IMR-90 (cell line): ENCODE measurements around the gene TSHZ3. TPM values are rescaled to one million over a fixed set of nuclear protein-coding genes. Genes with fewer than 3 reads are reported as not detected.

Source experiments
- ATAC-seq: fragments of 200-7000 bp; cut with Tn5 transposase; 2 replicates; pipeline ENCODE4 v1.9.1; 2020; ENCODE audit warnings: low read depth, mild to moderate bottlenecking, moderate library complexity
- BruUV-seq: library from RNA; stranded (reverse); fragments of 400-500 nt; replicated peaks from 2 replicates; lab custom pipeline; 2021; lab: Mats Ljungman, UMichigan
- CTCF ChIA-PET: fragments of 300-600 bp; formaldehyde crosslinking; extraction: SDS; loops from one replicate; lab custom pipeline; 2021; ENCODE audit warnings: antibody characterized with exemption; lab: Yijun Ruan, JAX
- POLR2A ChIA-PET: fragments of 300-600 bp; sonication (Branson Sonifier 250); formaldehyde crosslinking; loops from one replicate; lab custom pipeline; 2022; ENCODE audit warnings: antibody characterized with exemption; ENCODE audit not compliant: unreplicated experiment; lab: Charles Lee
- DNase-seq: peaks from one replicate; pipeline ENCODE4 v3.0.0; 2013
- H2AFZ ChIP-seq: replicated peaks from 2 replicates; pipeline ENCODE3; 2013; ENCODE audit warnings: low read length, mild to moderate bottlenecking; ENCODE audit not compliant: poor library complexity
- H2AK5ac ChIP-seq: 2 replicates; pipeline ENCODE4 v1.6.1; 2013; ENCODE audit warnings: low read depth, low read length, inconsistent platforms
- H2AK9ac ChIP-seq: replicated peaks from 2 replicates; pipeline ENCODE3; 2013; ENCODE audit warnings: mild to moderate bottlenecking, low read depth, low read length, moderate library complexity; ENCODE audit not compliant: poor library complexity
- H2BK120ac ChIP-seq: 2 replicates; pipeline ENCODE4 v1.6.1; 2013; ENCODE audit warnings: low read depth, low read length, inconsistent platforms
- H2BK15ac ChIP-seq: 3 replicates; pipeline ENCODE4 v1.6.1; 2013; ENCODE audit warnings: low read depth, low read length, inconsistent platforms
- H2BK20ac ChIP-seq: 2 replicates; pipeline ENCODE4 v1.6.1; 2013; ENCODE audit warnings: low read depth, mild to moderate bottlenecking, inconsistent platforms, low read length, moderate library complexity
- H2BK5ac ChIP-seq: 2 replicates; pipeline ENCODE4 v1.6.1; 2013; ENCODE audit warnings: mild to moderate bottlenecking, low read depth, low read length, inconsistent platforms; ENCODE audit not compliant: poor library complexity, severe bottlenecking
- H3K14ac ChIP-seq: replicated peaks from 2 replicates; pipeline ENCODE4 v1.6.1; 2013; ENCODE audit warnings: low read depth, low read length, inconsistent platforms
- H3K18ac ChIP-seq: 2 replicates; pipeline ENCODE4 v1.6.1; 2013; ENCODE audit warnings: low read depth, low read length, control low read depth
- H3K23ac ChIP-seq: 2 replicates; pipeline ENCODE4 v1.6.1; 2013; ENCODE audit warnings: low read depth, low read length, inconsistent platforms
- H3K27ac ChIP-seq: 2 replicates; pipeline ENCODE4 v1.5.1; 2013; ENCODE audit warnings: mild to moderate bottlenecking, control low read depth, low read length; ENCODE audit not compliant: insufficient read depth
- H3K27me3 ChIP-seq: 2 replicates; pipeline ENCODE4 v1.6.1; 2013; ENCODE audit warnings: low read length; ENCODE audit not compliant: control insufficient read depth, insufficient read depth
- H3K36me3 ChIP-seq: 2 replicates; pipeline ENCODE4 v1.6.1; 2013; ENCODE audit warnings: low read length, mixed read lengths; ENCODE audit not compliant: control insufficient read depth, insufficient read depth
- H3K4ac ChIP-seq: 2 replicates; pipeline ENCODE4 v1.6.1; 2013; ENCODE audit warnings: low read depth, low read length, inconsistent platforms
- H3K4me1 ChIP-seq: 2 replicates; pipeline ENCODE4 v1.6.1; 2013; ENCODE audit warnings: low read length, mixed read lengths; ENCODE audit not compliant: control insufficient read depth, insufficient read depth
- H3K4me2 ChIP-seq: 2 replicates; pipeline ENCODE4 v1.6.1; 2013; ENCODE audit warnings: low read depth, mild to moderate bottlenecking, control low read depth, low read length, moderate library complexity
- H3K4me3 ChIP-seq: 2 replicates; pipeline ENCODE4 v1.5.1; 2013; ENCODE audit warnings: low read depth, mild to moderate bottlenecking, control low read depth, low read length, moderate library complexity; ENCODE audit not compliant: insufficient read depth
- H3K56ac ChIP-seq: 2 replicates; pipeline ENCODE4 v1.6.1; 2013; ENCODE audit warnings: low read length, inconsistent platforms; ENCODE audit not compliant: insufficient read depth; ENCODE audit errors: extremely low read depth
- H3K79me1 ChIP-seq, 2 experiments: 2 replicates each; pipeline ENCODE4 v1.6.1; 2013; ENCODE audit warnings: low read length in 2 of 2, inconsistent platforms in 1 of 2, low read depth in 1 of 2
- H3K9ac ChIP-seq: 2 replicates; pipeline ENCODE4 v1.6.1; 2013; ENCODE audit warnings: low read depth, low read length, control low read depth
- H3K9me1 ChIP-seq: 2 replicates; pipeline ENCODE4 v1.6.1; 2013; ENCODE audit warnings: low read length, inconsistent platforms; ENCODE audit not compliant: insufficient read depth
- H3K9me3 ChIP-seq: 2 replicates; pipeline ENCODE4 v1.6.1; 2013; ENCODE audit warnings: low read length; ENCODE audit not compliant: control insufficient read depth, insufficient read depth
- H4K20me1 ChIP-seq: 2 replicates; pipeline ENCODE4 v1.6.1; 2013; ENCODE audit warnings: low read length, inconsistent platforms; ENCODE audit not compliant: insufficient read depth
- H4K5ac ChIP-seq: 2 replicates; pipeline ENCODE4 v1.6.1; 2013; ENCODE audit warnings: mild to moderate bottlenecking, low read depth, low read length, control low read depth
- H4K8ac ChIP-seq, 2 experiments: 2 replicates each; pipeline ENCODE4 v1.6.1; 2013; ENCODE audit warnings: low read depth in 2 of 2, low read length in 2 of 2, control low read depth in 1 of 2, inconsistent platforms in 1 of 2
- H4K91ac ChIP-seq: 2 replicates; pipeline ENCODE4 v1.6.1; 2013; ENCODE audit warnings: low read depth, low read length, inconsistent platforms; ENCODE audit not compliant: insufficient read depth
- BHLHE40 ChIP-seq: fragments of 150-350 bp; IDR thresholded peaks from 2 replicates; pipeline ENCODE4 v1.6.1; 2016; ENCODE audit warnings: mild to moderate bottlenecking, low read depth, low read length
- CEBPB ChIP-seq: IDR thresholded peaks from 2 replicates; pipeline ENCODE4 v1.6.1; 2012; ENCODE audit warnings: low read depth, low read length, improper control_type of control experiment
- CHD1 ChIP-seq: IDR thresholded peaks from 2 replicates; pipeline ENCODE4 v1.6.1; 2012; ENCODE audit warnings: low read depth, low read length, improper control_type of control experiment
- FOS ChIP-seq: fragments of 150-350 bp; IDR thresholded peaks from 2 replicates; pipeline ENCODE4 v1.6.1; 2016; ENCODE audit warnings: low read depth, low read length
- MAFK ChIP-seq: IDR thresholded peaks from 2 replicates; pipeline ENCODE4 v1.6.1; 2012; ENCODE audit warnings: low read depth, low read length, improper control_type of control experiment
- MAZ ChIP-seq: IDR thresholded peaks from 2 replicates; pipeline ENCODE4 v1.6.1; 2012; ENCODE audit warnings: low read depth, mild to moderate bottlenecking, low read length, improper control_type of control experiment, moderate library complexity, borderline replicate concordance
- MXI1 ChIP-seq: IDR thresholded peaks from 2 replicates; pipeline ENCODE4 v1.6.1; 2012; ENCODE audit warnings: low read depth, mild to moderate bottlenecking, low read length, moderate library complexity, borderline replicate concordance
- NFE2L2 ChIP-seq: fragments of 150-350 bp; IDR thresholded peaks from 2 replicates; pipeline ENCODE4 v1.6.1; 2016; ENCODE audit warnings: low read depth, mild to moderate bottlenecking, low read length
- POLR2A ChIP-seq: IDR thresholded peaks from 2 replicates; pipeline ENCODE4 v1.6.1; 2012; ENCODE audit warnings: mild to moderate bottlenecking, low read depth, low read length
- RAD21 ChIP-seq: IDR thresholded peaks from 2 replicates; pipeline ENCODE4 v1.6.1; 2012; ENCODE audit warnings: low read length, improper control_type of control experiment
- RCOR1 ChIP-seq: IDR thresholded peaks from 2 replicates; pipeline ENCODE4 v1.6.1; 2012; ENCODE audit warnings: mild to moderate bottlenecking, low read length, improper control_type of control experiment; ENCODE audit not compliant: insufficient replicate concordance
- RFX5 ChIP-seq: IDR thresholded peaks from 2 replicates; pipeline ENCODE4 v1.8.0; 2012; ENCODE audit warnings: low read depth, mild to moderate bottlenecking, low read length, moderate library complexity
- SMC3 ChIP-seq: fragments of 150-350 bp; IDR thresholded peaks from 2 replicates; pipeline ENCODE4 v1.6.1; 2016; ENCODE audit warnings: low read depth, mild to moderate bottlenecking, antibody characterized with exemption, low read length, moderate library complexity
- WGBS, 2 experiments: methylation state at CpG; one replicate each; pipeline versions ENCODE4 v1.1.5 to v1.1.7; 2013; ENCODE audit warnings: missing lambda C conversion rate in 2 of 2; ENCODE audit not compliant: insufficient read length in 1 of 2; ENCODE audit errors: extremely low coverage in 2 of 2; 5-methylcytosine and 5-hydroxymethylcytosine counted together
- dilution Hi-C: fragments of 300-500 bp; cut with HindIII; formaldehyde crosslinking; loops from one replicate; pipeline ENCODE4 v1.14.3; 2018; ENCODE audit warnings: low sequenced_read_pairs; ENCODE audit not compliant: unreplicated experiment
- in situ Hi-C: fragments of 300-500 bp; cut with MboI; formaldehyde crosslinking; loops from 3 replicates; pipeline ENCODE4 v1.14.3; 2019; ENCODE audit warnings: low sequenced_read_pairs, inconsistent platforms, mixed read lengths
- intact Hi-C: fragments of 100-400 bp; cut with micrococcal nuclease; formaldehyde crosslinking; loops from 2 replicates; pipeline ENCODE4 v1.10.0; 2022
- polyA plus RNA-seq, 3 experiments: library from polyadenylated mRNA; depleted of rRNA; stranded (reverse); fragments of >200 nt; gene quantifications; 2 replicates each; pipeline ENCODE4 v1.2.3, GENCODE V29; 2012; ENCODE audit warnings: low replicate concordance in 1 of 3
- total RNA-seq: library from RNA; depleted of rRNA; stranded (reverse); fragments of >200 nt; gene quantifications from 2 replicates; pipeline ENCODE4 v1.2.3, GENCODE V29; 2012
- TF ChIP-seq, protein P1 (sequence below): fragments of 150-350 bp; IDR thresholded peaks from 2 replicates; pipeline ENCODE4 v1.6.1; 2016; ENCODE audit warnings: low read depth, mild to moderate bottlenecking, low read length, moderate library complexity, borderline replicate concordance
- TF ChIP-seq, protein P2 (sequence below): conservative IDR thresholded peaks from 2 replicates; pipeline ENCODE4 v1.5.1; 2012; ENCODE audit warnings: mild to moderate bottlenecking, low read depth, low read length, improper control_type of control experiment

Gene TSHZ3
- total and polyA plus RNA-seq, 2 of the 4 experiments (the other 2 are of a cell fraction), result 8.1 to 13.0 TPM

DNA sequence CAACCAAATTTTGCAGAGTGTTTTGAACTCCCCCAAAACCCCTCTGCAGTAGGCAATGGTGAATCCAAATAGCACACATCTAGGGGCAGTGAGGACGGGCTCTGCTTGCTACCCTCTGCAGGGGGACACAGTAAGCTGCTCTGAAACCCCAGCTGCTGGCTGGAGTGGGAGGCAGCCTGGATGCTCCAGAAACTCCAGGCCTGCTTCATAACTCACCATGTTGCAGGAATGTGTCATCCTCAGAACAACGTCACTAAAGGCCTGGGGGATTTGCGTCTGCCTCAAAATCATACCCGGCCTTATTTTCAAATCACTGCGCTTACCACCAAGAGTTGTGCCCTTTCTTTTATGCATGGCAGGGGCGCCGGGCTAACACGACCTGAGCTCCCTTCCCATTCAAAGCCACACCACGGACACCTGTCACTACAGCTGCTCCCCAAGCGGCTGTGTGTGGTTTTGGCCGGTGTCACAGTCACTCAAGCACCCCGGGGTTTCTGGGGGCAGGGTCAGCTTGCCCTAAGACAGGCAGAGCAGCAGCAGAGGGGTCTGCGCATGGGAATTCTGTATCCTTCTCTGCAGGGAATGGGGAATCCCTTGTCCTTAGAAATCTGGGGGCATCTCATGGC, 93.9 kb downstream of the TSHZ3 start:
- ChIA-PET CTCF (no interaction called here), POLR2A (no interaction called here)
- Histone ChIP-seq H3K4me1 (peaks cover 7% of the 10 kb centered on the region; the same call in 1 of the 2 replicates), H2BK120ac (no peak overlapping the region), H3K27me3 (no peaks in the 10 kb centered on the region), H3K79me1 (no peaks in the 10 kb centered on the region), H4K5ac (no peak overlapping the region), H3K4me3 (no peak overlapping the region), H4K20me1 (no peaks in the 10 kb centered on the region), H2BK20ac (no peak overlapping the region; the same call in 1 of the 2 replicates), H3K36me3 (no peaks in the 10 kb centered on the region), H4K91ac (no peak overlapping the region), H3K4me2 (no peak overlapping the region), H3K9ac (no peak overlapping the region), H3K23ac (no peak overlapping the region; the same call in 1 of the 2 replicates), H3K14ac (no peak overlapping the region), H2BK15ac (no peak overlapping the region), H2BK5ac (no peak overlapping the region), H3K9me3 (no peaks in the 10 kb centered on the region), H3K56ac (no peak overlapping the region), H2AFZ (no peak overlapping the region), H2AK5ac (no peak overlapping the region), H3K4ac (no peak overlapping the region), H4K8ac (no peak overlapping the region), H3K27ac (no peak overlapping the region), H2AK9ac (peak overlapping the region; percentile 48), H3K9me1 (peaks cover 12% of the 10 kb centered on the region; the same call in 1 of the 2 replicates), H3K18ac (no peak overlapping the region)
- in situ Hi-C loops (no loop called here), intact Hi-C loops (no loop called here), dilution Hi-C loops (no loop called here)
- BruUV-seq, result no TSS peak
- DNase-seq (no peak), ATAC-seq (no peak)
- TF ChIP-seq CHD1 (no peak), SMC3 (no peak), MAFK (no peak), RFX5 (no peak), NFE2L2 (no peak), FOS (no peak), MXI1 (no peak), RCOR1 (no peak), BHLHE40 (no peak), MAZ (no peak), CEBPB (no peak), POLR2A (no peak), RAD21 (no peak)
- TF ChIP-seq, protein P1, sequence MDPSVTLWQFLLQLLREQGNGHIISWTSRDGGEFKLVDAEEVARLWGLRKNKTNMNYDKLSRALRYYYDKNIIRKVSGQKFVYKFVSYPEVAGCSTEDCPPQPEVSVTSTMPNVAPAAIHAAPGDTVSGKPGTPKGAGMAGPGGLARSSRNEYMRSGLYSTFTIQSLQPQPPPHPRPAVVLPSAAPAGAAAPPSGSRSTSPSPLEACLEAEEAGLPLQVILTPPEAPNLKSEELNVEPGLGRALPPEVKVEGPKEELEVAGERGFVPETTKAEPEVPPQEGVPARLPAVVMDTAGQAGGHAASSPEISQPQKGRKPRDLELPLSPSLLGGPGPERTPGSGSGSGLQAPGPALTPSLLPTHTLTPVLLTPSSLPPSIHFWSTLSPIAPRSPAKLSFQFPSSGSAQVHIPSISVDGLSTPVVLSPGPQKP, result no peak
- TF ChIP-seq, protein P2, sequence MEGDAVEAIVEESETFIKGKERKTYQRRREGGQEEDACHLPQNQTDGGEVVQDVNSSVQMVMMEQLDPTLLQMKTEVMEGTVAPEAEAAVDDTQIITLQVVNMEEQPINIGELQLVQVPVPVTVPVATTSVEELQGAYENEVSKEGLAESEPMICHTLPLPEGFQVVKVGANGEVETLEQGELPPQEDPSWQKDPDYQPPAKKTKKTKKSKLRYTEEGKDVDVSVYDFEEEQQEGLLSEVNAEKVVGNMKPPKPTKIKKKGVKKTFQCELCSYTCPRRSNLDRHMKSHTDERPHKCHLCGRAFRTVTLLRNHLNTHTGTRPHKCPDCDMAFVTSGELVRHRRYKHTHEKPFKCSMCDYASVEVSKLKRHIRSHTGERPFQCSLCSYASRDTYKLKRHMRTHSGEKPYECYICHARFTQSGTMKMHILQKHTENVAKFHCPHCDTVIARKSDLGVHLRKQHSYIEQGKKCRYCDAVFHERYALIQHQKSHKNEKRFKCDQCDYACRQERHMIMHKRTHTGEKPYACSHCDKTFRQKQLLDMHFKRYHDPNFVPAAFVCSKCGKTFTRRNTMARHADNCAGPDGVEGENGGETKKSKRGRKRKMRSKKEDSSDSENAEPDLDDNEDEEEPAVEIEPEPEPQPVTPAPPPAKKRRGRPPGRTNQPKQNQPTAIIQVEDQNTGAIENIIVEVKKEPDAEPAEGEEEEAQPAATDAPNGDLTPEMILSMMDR, result no peak
- 87% methylated on average over 6 of the region's 13 CpGs; no CpG with 5 or more reads in 1 of the 2 experiments for WGBS, 2 experiments
